ENCODE measurements around the gene PDZK1IP1. TPM values are rescaled to one million over a fixed set of nuclear protein-coding genes. Genes with fewer than 3 reads are reported as not detected.

PDZK1IP1 gene
- total RNA-seq, 1 experiment from 2014 or later = not detected

- no TSS peak for BruUV-seq (replicated peaks)
- TF ChIP-seq EZH2 (IDR thresholded peaks at IDR 0.05; ENCODE audit: borderline replicate concordance, low read depth, low read length, poor library complexity, severe bottlenecking) = no peak
- no peak for TF ChIP-seq CTCF (conservative IDR thresholded peaks at IDR 0.05; ENCODE audit: low read depth, low read length)
- Histone ChIP-seq H3K4me3 (ENCODE audit: low read depth, low read length, poor library complexity, severe bottlenecking) (no peak overlapping the region), H3K27ac (ENCODE audit: low read depth, low read length, poor library complexity, severe bottlenecking) (no peak overlapping the region), H3K27me3 (replicated peaks; ENCODE audit: insufficient read depth, low read depth, low read length, poor library complexity) (no peaks in the 10 kb centered on the region), H3K36me3 (ENCODE audit: insufficient read depth, low read length, poor library complexity, severe bottlenecking) (no peaks in the 10 kb centered on the region), H3K4me1 (ENCODE audit: insufficient read depth, low read length, poor library complexity, severe bottlenecking) (no peaks in the 10 kb centered on the region), H3K9me3 (ENCODE audit: low read depth, low read length, poor library complexity, severe bottlenecking) (no peaks in the 10 kb centered on the region)
- intact Hi-C loops (cut with micrococcal nuclease; ENCODE audit: unreplicated experiment) = no loop called here
- ChIA-PET CTCF (interaction anchor here (1.1 kb wide), 1 partner anchor 21 kb away, joined by 5 read pairs; no protein-coding TSS in a partner anchor), POLR2A (ENCODE audit: low non-redundant PET) (no interaction called here)
- DNase-seq (ENCODE audit: low spot score) = no peak
These were observed 23.6 kb upstream of the PDZK1IP1 start for GRCh38 chr1:47213230-47213963.

DNA sequence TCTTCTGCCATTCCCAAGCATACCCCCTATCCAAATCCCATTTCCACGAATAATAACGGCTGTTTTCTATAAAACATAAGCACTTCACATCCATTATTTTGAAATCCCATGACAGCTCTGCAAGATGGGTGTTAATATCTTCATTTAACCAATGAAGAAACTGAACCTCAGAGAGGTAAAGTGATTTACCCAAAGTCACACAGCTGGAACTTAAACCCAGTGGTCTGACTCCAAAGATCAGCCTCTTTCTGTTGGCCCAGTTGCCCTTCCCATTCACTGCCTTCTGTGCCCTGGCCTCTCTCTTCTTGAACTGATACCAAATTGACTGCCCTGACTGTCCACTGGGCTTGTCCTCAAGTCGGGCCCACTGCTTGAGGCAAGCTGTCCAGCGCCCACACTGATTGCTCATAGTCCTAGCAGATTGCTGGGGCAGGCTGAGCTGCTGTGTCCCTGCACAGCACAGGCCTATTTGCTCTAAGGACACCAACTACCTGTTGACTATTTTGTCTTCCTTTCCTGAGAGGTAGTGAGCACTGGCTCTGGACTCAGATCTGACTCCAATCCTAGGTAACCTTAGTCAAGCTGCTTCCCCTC is 22.9 kb upstream of the PDZK1IP1 start:
- no TSS peak for BruUV-seq (replicated peaks)
- ChIA-PET CTCF (interaction anchor here (1.1 kb wide), 1 partner anchor 20 kb away, joined by 5 read pairs; no protein-coding TSS in a partner anchor), POLR2A (ENCODE audit: low non-redundant PET) (interaction anchor here (0.6 kb wide), 1 partner anchor 1037 kb away, joined by 5 read pairs; no protein-coding TSS in a partner anchor)
- H3K27ac ChIP-seq (ENCODE audit: low read depth, low read length, poor library complexity, severe bottlenecking) = no peak overlapping the region
- H3K9me3 ChIP-seq (ENCODE audit: low read depth, low read length, poor library complexity, severe bottlenecking) = no peaks in the 10 kb centered on the region
- H3K4me1 ChIP-seq (ENCODE audit: insufficient read depth, low read length, poor library complexity, severe bottlenecking) = no peaks in the 10 kb centered on the region
- H3K27me3 ChIP-seq (replicated peaks; ENCODE audit: insufficient read depth, low read depth, low read length, poor library complexity) = no peaks in the 10 kb centered on the region
- intact Hi-C loops (cut with micrococcal nuclease; ENCODE audit: unreplicated experiment) = no loop called here
- no peak overlapping the region for H3K4me3 ChIP-seq (ENCODE audit: low read depth, low read length, poor library complexity, severe bottlenecking)
- TF ChIP-seq CTCF (conservative IDR thresholded peaks at IDR 0.05; ENCODE audit: low read depth, low read length) (no peak), EZH2 (IDR thresholded peaks at IDR 0.05; ENCODE audit: borderline replicate concordance, low read depth, low read length, poor library complexity, severe bottlenecking) (no peak)
- no peak for DNase-seq (ENCODE audit: low spot score)
- no peaks in the 10 kb centered on the region for H3K36me3 ChIP-seq (ENCODE audit: insufficient read depth, low read length, poor library complexity, severe bottlenecking)

DNA sequence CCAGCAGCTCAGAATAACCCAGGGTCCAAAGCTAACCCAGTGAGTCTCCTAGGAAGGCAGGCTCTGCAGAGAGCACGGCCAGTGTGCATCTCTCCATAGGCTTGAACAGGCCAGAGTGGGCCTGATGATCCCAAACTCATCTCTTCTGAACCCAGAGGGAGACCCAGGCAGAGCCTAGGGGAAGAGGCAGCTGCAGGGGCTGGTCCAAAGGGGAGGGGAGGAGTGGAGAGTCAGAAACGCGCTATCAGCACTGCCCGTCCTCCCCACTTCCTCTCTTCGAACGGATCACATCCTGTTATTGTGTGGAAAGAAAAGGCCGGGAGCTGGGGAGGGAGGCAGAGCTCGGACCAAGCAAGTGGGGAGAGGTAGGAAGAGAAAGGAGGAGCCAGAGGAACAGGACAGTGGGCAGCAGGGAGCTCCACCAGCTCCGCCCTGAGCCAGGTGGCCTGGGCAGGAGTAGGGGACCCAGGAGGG is 22.0 kb upstream of the PDZK1IP1 start:
- no TSS peak for BruUV-seq (replicated peaks)
- CTCF ChIA-PET = interaction anchor here (0.7 kb wide), 1 partner anchor 12 kb away, joined by 3 read pairs; no protein-coding TSS in a partner anchor
- intact Hi-C loops (cut with micrococcal nuclease; ENCODE audit: unreplicated experiment) = no loop called here
- Histone ChIP-seq H3K27me3 (replicated peaks; ENCODE audit: insufficient read depth, low read depth, low read length, poor library complexity) (no peaks in the 10 kb centered on the region), H3K9me3 (ENCODE audit: low read depth, low read length, poor library complexity, severe bottlenecking) (no peaks in the 10 kb centered on the region), H3K36me3 (ENCODE audit: insufficient read depth, low read length, poor library complexity, severe bottlenecking) (no peaks in the 10 kb centered on the region), H3K4me1 (ENCODE audit: insufficient read depth, low read length, poor library complexity, severe bottlenecking) (no peaks in the 10 kb centered on the region), H3K4me3 (ENCODE audit: low read depth, low read length, poor library complexity, severe bottlenecking) (no peak overlapping the region), H3K27ac (ENCODE audit: low read depth, low read length, poor library complexity, severe bottlenecking) (no peak overlapping the region)
- DNase-seq (ENCODE audit: low spot score) = no peak
- TF ChIP-seq CTCF (conservative IDR thresholded peaks at IDR 0.05; ENCODE audit: low read depth, low read length) (no peak), EZH2 (IDR thresholded peaks at IDR 0.05; ENCODE audit: borderline replicate concordance, low read depth, low read length, poor library complexity, severe bottlenecking) (no peak)
- POLR2A ChIA-PET (ENCODE audit: low non-redundant PET) = no interaction called here
